CD4-positive, alpha-beta T cell treated with Interleukin-15 for 1 hour (primary cell): ENCODE results near the gene TRAPPC14.
A peak's percentile ranks its signal among the peaks of the same experiment; 100 is the strongest.
"Not testable (repeated sequence)": the region's sequence is repeated elsewhere in the genome, so short reads cannot be mapped to it uniquely, and the experiment has no call there.

Experiments
- DNase-seq: peaks from one replicate; pipeline ENCODE4 v3.0.0-alpha.2; 2020

The TRAPPC14 gene

GRCh38 chr7:100153708-100154535 lies 4.6 kb downstream of the TRAPPC14 start:
- DNase-seq = no peak

- no peak for DNase-seq
Observed at GRCh38 chr7:100152937-100153666, 5.4 kb downstream of the TRAPPC14 start.

GRCh38 chr7:100152404-100152803 lies 6.1 kb downstream of the TRAPPC14 start:
- no peak for DNase-seq

- peak; percentile 100 for DNase-seq
Observed at GRCh38 chr7:100148559-100149328, 9.8 kb downstream of the TRAPPC14 start, which contains the start of gene LAMTOR4. LAMTOR4 (plus strand) TSS chr7:100148918; CDS start chr7:100148973, 55 bp downstream.

GRCh38 chr7:100148225-100148558 lies 10.3 kb downstream of the TRAPPC14 start:
- DNase-seq = no peak

- DNase-seq = no peak
Observed at GRCh38 chr7:100147278-100147677, 11.2 kb downstream of the TRAPPC14 start.

GRCh38 chr7:100146350-100146749 lies 12.2 kb downstream of the TRAPPC14 start:
- not testable (repeated sequence) for DNase-seq

- no peak for DNase-seq
Observed at GRCh38 chr7:100142461-100142860, 16.1 kb downstream of the TRAPPC14 start.

- no peak for DNase-seq
Observed at GRCh38 chr7:100141555-100141949, 17.0 kb downstream of the TRAPPC14 start.

GRCh38 chr7:100137851-100138760 lies 20.4 kb downstream of the TRAPPC14 start:
- DNase-seq = no peak

- DNase-seq = peak; percentile 73
Observed at GRCh38 chr7:100132697-100133151, 25.8 kb downstream of the TRAPPC14 start.

GRCh38 chr7:100132126-100132525 lies 26.4 kb downstream of the TRAPPC14 start:
- no peak for DNase-seq

- peak; percentile 79 for DNase-seq
Observed at GRCh38 chr7:100130608-100131453, 27.7 kb downstream of the TRAPPC14 start.

- not testable (repeated sequence) for DNase-seq
Observed at GRCh38 chr7:100130220-100130607, 28.3 kb downstream of the TRAPPC14 start.

- no peak for DNase-seq
Observed at GRCh38 chr7:100128637-100128963, 29.9 kb downstream of the TRAPPC14 start.

GRCh38 chr7:100127866-100128636 lies 30.5 kb downstream of the TRAPPC14 start:
- DNase-seq = no peak

GRCh38 chr7:100126931-100127865 lies 31.3 kb downstream of the TRAPPC14 start, which contains the start of gene MBLAC1:
MBLAC1 (plus strand) TSS chr7:100126967; CDS start chr7:100127396, 429 bp downstream.
- DNase-seq = peak; percentile 87

- no peak for DNase-seq
Observed at GRCh38 chr7:100126239-100126930, 32.1 kb downstream of the TRAPPC14 start.
